Measurements from ENCODE around the gene SGSM1. TPM values are rescaled to one million over a fixed set of nuclear protein-coding genes. Genes with fewer than 3 reads are reported as not detected.
A peak's percentile ranks its signal among the peaks of the same experiment; 100 is the strongest.

The SGSM1 gene
- total and polyA plus RNA-seq, 2 donors from 2014 or later = 3.6 to 4.7 TPM

DNA sequence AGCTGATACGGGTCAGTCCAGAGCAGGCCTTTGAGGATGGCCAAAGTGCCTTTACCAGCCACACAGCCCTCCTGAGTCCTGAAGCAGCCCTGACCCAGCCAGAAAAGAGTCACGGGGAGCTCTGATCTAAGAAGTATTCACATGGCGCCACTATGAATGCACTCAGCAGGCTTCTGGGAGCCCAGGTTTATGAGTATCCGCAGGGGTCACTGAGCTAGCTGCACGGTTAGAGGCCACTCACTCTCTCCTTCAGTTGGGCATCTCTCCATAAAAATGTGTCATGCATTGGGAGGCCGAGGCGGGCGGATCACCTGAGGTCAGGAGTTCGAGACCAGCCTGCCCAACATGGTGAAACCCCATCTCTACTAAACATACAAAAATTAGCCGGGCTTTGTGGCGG is 156.8 kb downstream of the SGSM1 start:
- intact Hi-C loops (cut with DNase I) = no loop called here
- Histone ChIP-seq H3K36me3 (ENCODE audit: control insufficient read depth in 2 of 3, insufficient read depth in 3 of 3, low read length in 3 of 3) (no peaks in the 10 kb centered on the region), H3K4me1 (ENCODE audit: control insufficient read depth in 2 of 3, insufficient read depth in 2 of 3, low read depth in 1 of 3, low read length in 3 of 3) (peaks cover 0 to 16% (median 10%) of the 10 kb centered on the region in 3 donors), H3K4me3 (ENCODE audit: low read length in 3 of 3) (no peak overlapping the region), H3K27me3 (ENCODE audit: control insufficient read depth, insufficient read depth, low read length) (no peaks in the 10 kb centered on the region), H3K9ac (ENCODE audit: low read length in 3 of 3) (no peak overlapping the region), H3K9me3 (ENCODE audit: control insufficient read depth in 2 of 3, insufficient read depth in 1 of 3, low read length in 3 of 3) (no peaks in the 10 kb centered on the region), H3K27ac (ENCODE audit: low read depth in 2 of 2, low read length in 2 of 2) (no peak overlapping the region)
- DNase-seq = no peak
- FAIRE-seq = no peak
- TF ChIP-seq, protein P1, sequence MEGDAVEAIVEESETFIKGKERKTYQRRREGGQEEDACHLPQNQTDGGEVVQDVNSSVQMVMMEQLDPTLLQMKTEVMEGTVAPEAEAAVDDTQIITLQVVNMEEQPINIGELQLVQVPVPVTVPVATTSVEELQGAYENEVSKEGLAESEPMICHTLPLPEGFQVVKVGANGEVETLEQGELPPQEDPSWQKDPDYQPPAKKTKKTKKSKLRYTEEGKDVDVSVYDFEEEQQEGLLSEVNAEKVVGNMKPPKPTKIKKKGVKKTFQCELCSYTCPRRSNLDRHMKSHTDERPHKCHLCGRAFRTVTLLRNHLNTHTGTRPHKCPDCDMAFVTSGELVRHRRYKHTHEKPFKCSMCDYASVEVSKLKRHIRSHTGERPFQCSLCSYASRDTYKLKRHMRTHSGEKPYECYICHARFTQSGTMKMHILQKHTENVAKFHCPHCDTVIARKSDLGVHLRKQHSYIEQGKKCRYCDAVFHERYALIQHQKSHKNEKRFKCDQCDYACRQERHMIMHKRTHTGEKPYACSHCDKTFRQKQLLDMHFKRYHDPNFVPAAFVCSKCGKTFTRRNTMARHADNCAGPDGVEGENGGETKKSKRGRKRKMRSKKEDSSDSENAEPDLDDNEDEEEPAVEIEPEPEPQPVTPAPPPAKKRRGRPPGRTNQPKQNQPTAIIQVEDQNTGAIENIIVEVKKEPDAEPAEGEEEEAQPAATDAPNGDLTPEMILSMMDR (IDR thresholded peaks at IDR 0.05; ENCODE audit: borderline replicate concordance, extremely low read depth, insufficient read depth) = no peak

DNA sequence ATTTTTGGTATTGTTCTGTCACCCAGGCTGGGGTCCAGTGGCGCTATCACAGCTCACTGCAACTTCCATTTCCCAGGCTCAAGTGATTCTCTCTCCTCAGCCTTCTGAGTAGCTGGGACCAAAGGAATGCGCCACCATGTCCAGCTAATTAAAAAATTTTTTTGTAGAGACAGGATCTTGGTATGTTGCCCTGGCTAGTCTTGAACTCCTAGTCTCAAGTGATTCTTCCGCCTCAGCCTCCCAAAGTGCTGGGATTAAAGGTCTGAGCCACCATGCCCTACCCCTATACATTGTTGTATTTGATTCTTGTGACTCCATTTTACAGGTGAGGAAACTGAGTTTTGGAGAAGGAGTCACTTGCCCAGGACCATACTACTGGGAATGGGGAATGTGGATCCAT is 158.4 kb downstream of the SGSM1 start:
- TF ChIP-seq, protein P1 (IDR thresholded peaks at IDR 0.05; ENCODE audit: borderline replicate concordance, extremely low read depth, insufficient read depth) = no peak
- FAIRE-seq = no peak
- intact Hi-C loops (cut with DNase I) = no loop called here
- Histone ChIP-seq H3K4me3 (ENCODE audit: low read length in 3 of 3) (no peak overlapping the region), H3K4me1 (ENCODE audit: control insufficient read depth in 2 of 3, insufficient read depth in 2 of 3, low read depth in 1 of 3, low read length in 3 of 3) (peaks cover 0 to 19% (median 14%) of the 10 kb centered on the region in 3 donors), H3K27me3 (ENCODE audit: control insufficient read depth, insufficient read depth, low read length) (no peaks in the 10 kb centered on the region), H3K9ac (ENCODE audit: low read length in 3 of 3) (no peak overlapping the region), H3K36me3 (ENCODE audit: control insufficient read depth in 2 of 3, insufficient read depth in 3 of 3, low read length in 3 of 3) (no peaks in the 10 kb centered on the region), H3K27ac (ENCODE audit: low read depth in 2 of 2, low read length in 2 of 2) (no peak overlapping the region), H3K9me3 (ENCODE audit: control insufficient read depth in 2 of 3, insufficient read depth in 1 of 3, low read length in 3 of 3) (no peaks in the 10 kb centered on the region)
- no peak for DNase-seq

DNA sequence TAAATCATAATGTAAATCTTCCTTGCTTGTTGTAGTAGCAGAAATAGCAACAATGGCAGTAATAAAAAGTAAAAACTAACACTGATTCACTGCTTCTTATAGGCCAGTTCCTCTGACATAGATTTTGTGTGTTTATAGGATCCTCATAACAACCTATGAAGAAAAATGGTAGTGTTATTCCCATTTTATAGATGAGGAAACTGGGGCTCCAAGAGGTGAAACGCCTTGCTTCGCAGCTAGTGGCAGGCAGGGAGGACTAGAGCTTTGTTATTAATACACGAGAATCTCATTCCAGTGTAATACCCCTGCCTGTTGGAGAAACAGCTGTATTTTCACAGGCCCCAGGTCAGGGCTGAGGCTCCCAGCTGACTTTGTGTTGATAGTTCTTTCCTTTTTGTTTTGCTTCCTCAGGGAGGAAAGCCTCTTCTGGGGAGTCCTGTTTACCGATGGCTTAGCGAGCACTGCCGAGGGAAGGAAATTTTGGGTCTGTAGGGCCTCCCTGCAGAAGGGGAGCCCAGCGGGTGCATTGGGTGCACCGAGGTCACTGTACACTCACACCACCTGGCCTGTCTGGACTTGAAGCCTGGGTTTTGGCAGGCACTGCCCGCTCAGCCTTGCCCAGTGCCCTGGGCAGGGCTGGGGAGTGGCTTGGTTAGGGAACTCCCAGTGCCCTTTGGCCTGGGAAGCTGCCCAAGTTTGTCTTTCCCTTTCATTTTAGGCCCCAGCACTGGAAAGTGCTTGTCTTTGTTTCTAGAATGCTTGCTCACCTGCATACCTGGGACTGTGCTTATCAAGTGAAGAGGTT is 160.0 kb downstream of the SGSM1 start:
- H3K9me3 ChIP-seq (ENCODE audit: control insufficient read depth in 2 of 3, insufficient read depth in 1 of 3, low read length in 3 of 3) = no peaks in the 10 kb centered on the region
- DNase-seq (peak in 2 of 5 donors; percentile 31 to 86), FAIRE-seq (no peak)
- H3K9ac ChIP-seq (ENCODE audit: low read length in 3 of 3) = no peak overlapping the region
- no peak overlapping the region for H3K4me3 ChIP-seq (ENCODE audit: low read length in 3 of 3)
- TF ChIP-seq, protein P1 (IDR thresholded peaks at IDR 0.05; ENCODE audit: borderline replicate concordance, extremely low read depth, insufficient read depth) = no peak
- H3K4me1 ChIP-seq (ENCODE audit: control insufficient read depth in 2 of 3, insufficient read depth in 2 of 3, low read depth in 1 of 3, low read length in 3 of 3) = peaks cover 0 to 22% (median 19%) of the 10 kb centered on the region in 3 donors
- no peaks in the 10 kb centered on the region for H3K36me3 ChIP-seq (ENCODE audit: control insufficient read depth in 2 of 3, insufficient read depth in 3 of 3, low read length in 3 of 3)
- intact Hi-C loops (cut with DNase I) = no loop called here
- peak overlapping the region; percentile 30 to 55 for H3K27ac ChIP-seq (ENCODE audit: low read depth in 2 of 2, low read length in 2 of 2)
- no peaks in the 10 kb centered on the region for H3K27me3 ChIP-seq (ENCODE audit: control insufficient read depth, insufficient read depth, low read length)
